ENCODE results near the gene RAMP2. TPM values are rescaled to one million over a fixed set of nuclear protein-coding genes. Genes with fewer than 3 reads are reported as not detected.

The RAMP2 gene
- total and polyA plus RNA-seq, 7 donors = 2.3 to 26.6 (median 16.8) TPM

DNA sequence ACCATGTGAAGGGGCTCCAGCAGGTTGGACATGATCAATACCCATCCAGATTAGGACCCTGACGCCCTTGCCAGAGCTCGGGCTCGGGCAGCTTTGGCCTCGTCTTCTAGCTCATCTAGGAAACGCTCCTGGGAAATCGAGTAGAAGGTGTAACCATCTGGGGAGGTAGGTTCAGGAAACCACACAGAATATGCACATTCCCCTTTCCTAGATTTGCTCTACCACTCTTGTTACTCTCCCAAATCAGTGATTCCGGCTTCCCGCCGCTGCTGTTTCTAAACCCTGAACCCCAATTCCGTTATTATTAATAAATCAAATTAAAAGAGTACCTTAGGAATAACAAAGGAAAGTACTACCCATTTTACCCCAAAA, 37.0 kb downstream of the RAMP2 start:
- intact Hi-C loops (cut with DNase I) = no loop called here
- no peak for DNase-seq
- Histone ChIP-seq H3K9me3 (no peaks in the 10 kb centered on the region), H3K27me3 (no peaks in the 10 kb centered on the region), H3K27ac (peak overlapping the region; percentile 78 to 81 (median 80)), H3K4me1 (peaks cover 0 to 25% (median 22%) of the 10 kb centered on the region in 4 donors), H3K36me3 (peaks cover 0 to 23% (median 0%) of the 10 kb centered on the region in 4 donors), H3K4me3 (peak overlapping the region; percentile 72 to 88 (median 81))
- 4 to 13% methylated on average over 10 of the region's 10 CpGs for WGBS, 2 donors
- no peak for TF ChIP-seq POLR2A (IDR thresholded peaks at IDR 0.05)

DNA sequence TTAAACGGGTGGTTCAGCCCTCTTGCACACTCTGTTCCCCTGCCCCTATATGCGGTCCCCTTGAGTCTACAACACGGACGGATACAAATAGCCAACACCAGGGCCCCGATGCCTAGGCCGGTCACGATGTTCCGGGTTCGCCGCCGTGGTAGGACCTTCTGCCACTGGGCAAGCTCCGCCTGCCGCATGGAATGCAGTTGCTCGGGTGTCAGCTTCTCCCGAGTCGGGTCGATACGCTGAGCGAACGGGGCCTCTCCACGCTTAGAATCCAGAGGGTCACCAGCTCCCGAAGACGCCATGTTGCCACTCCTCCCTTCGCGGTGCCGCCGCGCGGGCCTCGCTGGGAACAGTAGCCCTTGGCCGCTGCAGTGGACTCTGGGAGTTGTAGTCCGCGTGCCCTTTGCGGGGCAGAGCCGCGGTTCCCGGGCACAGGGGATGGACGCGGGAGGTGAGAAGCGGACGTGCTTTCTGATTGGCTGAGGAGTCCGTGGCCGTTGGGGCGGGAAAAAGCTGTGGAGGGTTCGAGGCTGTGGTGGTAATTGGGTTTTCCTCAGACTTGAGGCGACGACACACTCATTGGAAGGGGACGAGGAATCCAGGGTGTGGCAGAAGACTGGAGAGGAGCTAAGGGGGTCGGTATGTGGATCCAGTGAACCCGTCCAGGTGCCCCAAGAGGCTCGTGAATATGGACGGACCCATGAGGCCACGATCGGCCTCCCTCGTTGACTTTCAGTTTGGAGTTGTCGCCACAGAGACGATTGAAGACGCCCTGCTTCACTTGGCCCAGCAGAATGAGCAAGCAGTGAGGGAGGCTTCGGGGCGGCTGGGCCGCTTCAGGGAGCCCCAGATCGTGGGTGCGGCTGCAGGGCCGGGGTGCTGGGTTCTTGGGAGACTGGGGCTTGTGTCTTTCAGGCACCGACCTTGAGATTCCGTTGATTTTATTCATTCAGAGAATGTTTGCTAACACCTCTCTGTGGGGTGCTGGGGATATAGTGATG, 37.7 kb downstream of the RAMP2 start, which contains the start of the genes CNTD1 and COA3:
CNTD1 (plus strand) TSS at position 479 of the 998 bp plus-strand sequence; CDS start at position 686, 207 bp downstream.
COA3 (minus strand) TSS at position 322 of the 998 bp plus-strand sequence; CDS start at position 299, 23 bp downstream.
- peaks cover 0 to 25% (median 22%) of the 10 kb centered on the region in 4 donors for H3K4me1 ChIP-seq
- H3K9me3 ChIP-seq = no peaks in the 10 kb centered on the region
- intact Hi-C loops (cut with DNase I) = no loop called here
- WGBS, 2 donors = 27% methylated on average over 66 of the region's 66 CpGs
- peak within 1 kb of the TSS; percentile 78 to 81 (median 80) for H3K27ac ChIP-seq
- TF ChIP-seq EP300 (IDR thresholded peaks at IDR 0.05) (no peak), POLR2A (IDR thresholded peaks at IDR 0.05) (peak in 1 of 2 donors; percentile 33), POLR2AphosphoS5 (IDR thresholded peaks at IDR 0.05) (peak in 3 of 4 donors; percentile 50 to 63 (median 60))
- TF ChIP-seq, protein P1, sequence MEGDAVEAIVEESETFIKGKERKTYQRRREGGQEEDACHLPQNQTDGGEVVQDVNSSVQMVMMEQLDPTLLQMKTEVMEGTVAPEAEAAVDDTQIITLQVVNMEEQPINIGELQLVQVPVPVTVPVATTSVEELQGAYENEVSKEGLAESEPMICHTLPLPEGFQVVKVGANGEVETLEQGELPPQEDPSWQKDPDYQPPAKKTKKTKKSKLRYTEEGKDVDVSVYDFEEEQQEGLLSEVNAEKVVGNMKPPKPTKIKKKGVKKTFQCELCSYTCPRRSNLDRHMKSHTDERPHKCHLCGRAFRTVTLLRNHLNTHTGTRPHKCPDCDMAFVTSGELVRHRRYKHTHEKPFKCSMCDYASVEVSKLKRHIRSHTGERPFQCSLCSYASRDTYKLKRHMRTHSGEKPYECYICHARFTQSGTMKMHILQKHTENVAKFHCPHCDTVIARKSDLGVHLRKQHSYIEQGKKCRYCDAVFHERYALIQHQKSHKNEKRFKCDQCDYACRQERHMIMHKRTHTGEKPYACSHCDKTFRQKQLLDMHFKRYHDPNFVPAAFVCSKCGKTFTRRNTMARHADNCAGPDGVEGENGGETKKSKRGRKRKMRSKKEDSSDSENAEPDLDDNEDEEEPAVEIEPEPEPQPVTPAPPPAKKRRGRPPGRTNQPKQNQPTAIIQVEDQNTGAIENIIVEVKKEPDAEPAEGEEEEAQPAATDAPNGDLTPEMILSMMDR (IDR thresholded peaks at IDR 0.05) = no peak
- peak within 1 kb of the TSS; percentile 72 to 88 (median 81) for H3K4me3 ChIP-seq
- DNase-seq = peak; percentile 92
- H3K27me3 ChIP-seq = no peaks in the 10 kb centered on the region
- H3K36me3 ChIP-seq = peaks cover 0 to 23% (median 0%) of the 10 kb centered on the region in 4 donors

DNA sequence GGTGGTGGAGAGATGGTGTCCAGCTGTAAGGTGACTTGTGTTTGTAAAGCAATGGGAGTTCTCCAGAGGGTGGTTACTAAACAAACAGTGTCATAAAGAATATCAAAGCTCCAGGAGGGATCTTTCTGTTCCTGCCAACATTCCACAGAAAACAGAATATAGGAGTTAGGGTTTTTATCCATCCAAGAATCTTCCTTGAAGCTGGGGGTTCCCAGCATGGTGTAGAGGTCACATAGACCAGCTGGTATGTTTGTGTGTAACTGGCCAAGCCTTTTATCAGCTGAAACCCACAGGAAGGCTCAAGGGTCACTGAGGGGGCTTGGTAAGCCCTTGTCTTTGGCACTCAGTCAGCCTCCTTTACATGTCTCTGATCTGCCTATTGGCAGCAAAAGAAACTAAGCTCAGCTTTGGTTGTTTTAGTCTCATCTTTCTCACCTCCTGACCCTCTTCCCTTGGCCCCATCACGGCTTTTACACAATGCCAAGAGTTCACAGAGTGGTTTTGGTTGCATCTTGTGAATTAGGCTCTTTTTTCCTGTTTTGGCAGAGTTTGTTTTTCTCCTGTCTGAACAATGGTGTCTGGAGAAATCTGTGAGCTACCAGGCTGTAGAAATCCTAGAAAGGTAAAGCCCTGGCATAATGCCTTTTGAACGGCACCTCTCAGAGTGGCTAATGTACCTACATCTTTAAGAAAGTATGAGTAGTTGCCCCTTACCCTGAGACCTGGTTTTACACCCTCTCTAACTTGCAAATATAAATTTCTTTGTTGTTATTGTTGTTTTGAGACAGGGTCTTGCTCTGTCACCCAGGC, 42.3 kb downstream of the RAMP2 start:
- Histone ChIP-seq H3K27me3 (no peaks in the 10 kb centered on the region), H3K9me3 (no peaks in the 10 kb centered on the region), H3K4me3 (no peak overlapping the region), H3K36me3 (no peaks in the 10 kb centered on the region), H3K27ac (peak overlapping the region in 1 of 4 donors; percentile 76), H3K4me1 (peaks cover 0 to 7% (median 6%) of the 10 kb centered on the region in 4 donors)
- 13 to 58% methylated on average over 2 of the region's 2 CpGs for WGBS, 2 donors
- DNase-seq = no peak
- TF ChIP-seq, protein P1 (IDR thresholded peaks at IDR 0.05) = no peak
- TF ChIP-seq EP300 (IDR thresholded peaks at IDR 0.05) (no peak), POLR2AphosphoS5 (IDR thresholded peaks at IDR 0.05) (no peak), POLR2A (IDR thresholded peaks at IDR 0.05) (no peak)
- intact Hi-C loops (cut with DNase I) = no loop called here

DNA sequence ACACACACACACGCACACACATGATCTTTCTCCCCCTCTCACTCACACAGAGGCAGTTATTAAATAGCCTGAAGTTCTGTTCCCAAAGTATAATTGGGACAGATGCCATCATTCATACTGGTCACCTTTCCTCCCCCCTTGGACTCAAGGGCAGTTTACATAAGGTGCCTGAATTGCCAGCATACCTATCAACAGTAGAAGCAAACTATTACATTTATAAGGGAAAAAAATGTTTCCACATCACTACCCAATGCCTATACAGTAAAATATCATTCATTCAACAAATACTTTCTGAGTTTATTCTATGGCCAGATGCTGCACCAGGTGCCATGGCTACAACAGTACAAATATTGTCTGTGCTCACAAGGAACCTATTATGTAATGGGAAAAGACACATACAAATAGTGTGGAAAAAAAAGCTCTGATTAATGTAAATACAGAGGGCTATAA, 43.9 kb downstream of the RAMP2 start:
- intact Hi-C loops (cut with DNase I) = no loop called here
- DNase-seq = no peak
- Histone ChIP-seq H3K4me1 (peaks cover 0 to 13% (median 6%) of the 10 kb centered on the region in 4 donors), H3K27ac (peak overlapping the region in 1 of 4 donors; percentile 76), H3K4me3 (no peak overlapping the region), H3K36me3 (no peaks in the 10 kb centered on the region), H3K27me3 (no peaks in the 10 kb centered on the region), H3K9me3 (no peaks in the 10 kb centered on the region)
- TF ChIP-seq POLR2A (IDR thresholded peaks at IDR 0.05) (no peak), POLR2AphosphoS5 (IDR thresholded peaks at IDR 0.05) (no peak), EP300 (IDR thresholded peaks at IDR 0.05) (no peak)
- TF ChIP-seq, protein P1 (IDR thresholded peaks at IDR 0.05) = no peak
- 27 to 72% methylated on average over 1 of the region's 1 CpG for WGBS, 2 donors

Data from sigmoid colon (tissue), 7 donors.